Mesothelial cell of epicardium (in vitro differentiated cells): Measurements from ENCODE around the gene SLC13A5. TPM values are rescaled to one million over a fixed set of nuclear protein-coding genes. Genes with fewer than 3 reads are reported as not detected.

Experiments
- DNase-seq, 2 experiments: peaks; one replicate each; pipeline ENCODE4 v3.0.0; 2021; ENCODE audit warnings: low spot score in 2 of 2; ENCODE audit not compliant: unreplicated experiment in 2 of 2
- H3K27ac Mint-ChIP-seq: 2 replicates; pipeline ENCODE4 v1.8.0; 2021; ENCODE audit warnings: mixed read lengths
- H3K27me3 Mint-ChIP-seq: 2 replicates; pipeline ENCODE4 v1.8.0; 2021; ENCODE audit warnings: low read depth, mixed read lengths
- H3K36me3 Mint-ChIP-seq: 2 replicates; pipeline ENCODE4 v1.8.0; 2021; ENCODE audit warnings: mixed read lengths
- H3K4me1 Mint-ChIP-seq: 2 replicates; pipeline ENCODE4 v1.8.0; 2021; ENCODE audit warnings: mixed read lengths
- H3K4me3 Mint-ChIP-seq: 2 replicates; pipeline ENCODE4 v1.8.0; 2021; ENCODE audit warnings: mild to moderate bottlenecking, moderate library complexity, mixed read lengths
- H3K9me3 Mint-ChIP-seq: 2 replicates; pipeline ENCODE4 v1.8.0; 2021; ENCODE audit warnings: mixed read lengths
- CTCF ChIP-seq: fragments of 200-600 bp; sonication (generic); IDR thresholded peaks from one replicate; pipeline ENCODE4 v1.5.0; 2021; ENCODE audit warnings: antibody characterized with exemption; ENCODE audit not compliant: unreplicated experiment
- total RNA-seq: library from RNA; stranded (reverse); gene quantifications from 3 replicates; pipeline ENCODE4 v1.2.1, GENCODE V29; 2021

SLC13A5 gene
- total RNA-seq, 1 donor from 2014 or later = 0.18 TPM

- H3K4me3 Mint-ChIP-seq = no peak overlapping the region
- no peak overlapping the region for H3K27ac Mint-ChIP-seq
- no peaks in the 10 kb centered on the region for H3K36me3 Mint-ChIP-seq
- peaks cover 52% of the 10 kb centered on the region for H3K27me3 Mint-ChIP-seq
- TF ChIP-seq CTCF = no peak
- DNase-seq = no peak
- no peaks in the 10 kb centered on the region for H3K9me3 Mint-ChIP-seq
- H3K4me1 Mint-ChIP-seq = no peaks in the 10 kb centered on the region
These were observed 21.6 kb downstream of the SLC13A5 start for GRCh38 chr17:6691546-6691945.

GRCh38 chr17:6690641-6691040 is 22.5 kb downstream of the SLC13A5 start:
- H3K4me3 Mint-ChIP-seq = no peak overlapping the region
- H3K27me3 Mint-ChIP-seq = peaks cover 51% of the 10 kb centered on the region
- no peak for DNase-seq
- H3K36me3 Mint-ChIP-seq = no peaks in the 10 kb centered on the region
- no peak for TF ChIP-seq CTCF
- H3K9me3 Mint-ChIP-seq = no peaks in the 10 kb centered on the region
- no peak overlapping the region for H3K27ac Mint-ChIP-seq
- no peaks in the 10 kb centered on the region for H3K4me1 Mint-ChIP-seq

- peaks cover 53% of the 10 kb centered on the region for H3K27me3 Mint-ChIP-seq
- H3K36me3 Mint-ChIP-seq = no peaks in the 10 kb centered on the region
- no peak for TF ChIP-seq CTCF
- H3K9me3 Mint-ChIP-seq = no peaks in the 10 kb centered on the region
- H3K27ac Mint-ChIP-seq = no peak overlapping the region
- no peaks in the 10 kb centered on the region for H3K4me1 Mint-ChIP-seq
- no peak overlapping the region for H3K4me3 Mint-ChIP-seq
- DNase-seq = no peak
These were observed 24.2 kb downstream of the SLC13A5 start for GRCh38 chr17:6688944-6689343.

GRCh38 chr17:6686026-6686425 is 27.1 kb downstream of the SLC13A5 start:
- Mint-ChIP-seq H3K4me3 (no peak overlapping the region), H3K9me3 (no peaks in the 10 kb centered on the region), H3K27me3 (peaks cover 37% of the 10 kb centered on the region), H3K27ac (no peak overlapping the region), H3K4me1 (no peaks in the 10 kb centered on the region), H3K36me3 (no peaks in the 10 kb centered on the region)
- DNase-seq = no peak
- TF ChIP-seq CTCF = no peak

GRCh38 chr17:6684881-6685767 is 28.0 kb downstream of the SLC13A5 start:
- H3K27me3 Mint-ChIP-seq = peaks cover 39% of the 10 kb centered on the region
- no peaks in the 10 kb centered on the region for H3K4me1 Mint-ChIP-seq
- no peak for DNase-seq
- H3K4me3 Mint-ChIP-seq = no peak overlapping the region
- H3K27ac Mint-ChIP-seq = no peak overlapping the region
- TF ChIP-seq CTCF = no peak
- no peaks in the 10 kb centered on the region for H3K36me3 Mint-ChIP-seq
- H3K9me3 Mint-ChIP-seq = no peaks in the 10 kb centered on the region
